CD4-positive, CD25-positive, alpha-beta regulatory T cell (primary cell): ENCODE results near the gene HECTD4. TPM values are rescaled to one million over a fixed set of nuclear protein-coding genes. Genes with fewer than 3 reads are reported as not detected.
"Not testable (repeated sequence)": the region's sequence is repeated elsewhere in the genome, so short reads cannot be mapped to it uniquely, and the experiment has no call there.

Experiments used
- ATAC-seq, 2 donors: fragments of 150-1000 bp; cut with Tn5 transposase; one replicate each; pipeline ENCODE4 v1.10.0; 2021; ENCODE audit warnings: low read depth in 2 of 2, moderate number of reproducible peaks in 2 of 2, moderate library complexity in 1 of 2
- DNase-seq, 3 donors: peaks; one replicate each; pipeline versions ENCODE4 v3.0.0 to v3.0.0-alpha.2; 2012 to 2022; ENCODE audit warnings: mixed read lengths in 1 of 3
- H3K27ac ChIP-seq: one replicate; pipeline ENCODE4 v1.7.0; 2013; ENCODE audit warnings: mild to moderate bottlenecking, low read length; ENCODE audit not compliant: insufficient read depth, poor library complexity, severe bottlenecking
- H3K27me3 ChIP-seq: one replicate; pipeline ENCODE4 v1.7.0; 2013; ENCODE audit warnings: low read length; ENCODE audit not compliant: control insufficient read depth, insufficient read depth
- H3K36me3 ChIP-seq: one replicate; pipeline ENCODE4 v1.7.0; 2013; ENCODE audit warnings: mild to moderate bottlenecking, low read length, moderate library complexity; ENCODE audit not compliant: control insufficient read depth, insufficient read depth
- H3K4me1 ChIP-seq: 2 replicates; pipeline ENCODE4 v1.7.0; 2013; ENCODE audit warnings: mild to moderate bottlenecking, low read length; ENCODE audit not compliant: insufficient read depth, control insufficient read depth, poor library complexity, severe bottlenecking
- H3K4me3 ChIP-seq: one replicate; pipeline ENCODE4 v1.7.0; 2013; ENCODE audit warnings: low read depth, mild to moderate bottlenecking, low read length, moderate library complexity
- H3K9me3 ChIP-seq, 2 experiments: 1 replicate in 1 of 2; 2 replicates in 1 of 2; pipeline ENCODE4 v1.7.0; 2013; ENCODE audit warnings: low read length in 2 of 2, mild to moderate bottlenecking in 1 of 2, moderate library complexity in 1 of 2; ENCODE audit not compliant: control insufficient read depth in 2 of 2
- H3K27ac Mint-ChIP-seq, 3 donors: one replicate each; pipeline ENCODE4 v1.8.0; 2020 to 2022; ENCODE audit warnings: mild to moderate bottlenecking in 3 of 3, mixed read lengths in 3 of 3, moderate library complexity in 2 of 3
- H3K27me3 Mint-ChIP-seq: one replicate; pipeline ENCODE4 v1.8.0; 2022; ENCODE audit warnings: mild to moderate bottlenecking, mixed read lengths
- H3K36me3 Mint-ChIP-seq: one replicate; pipeline ENCODE4 v1.8.0; 2020; ENCODE audit warnings: mixed read lengths
- H3K4me1 Mint-ChIP-seq, 4 donors: one replicate each; pipeline ENCODE4 v1.8.0; 2020 to 2022; ENCODE audit warnings: mixed read lengths in 4 of 4, mild to moderate bottlenecking in 1 of 4
- H3K4me3 Mint-ChIP-seq, 4 donors: one replicate each; pipeline ENCODE4 v1.8.0; 2020 to 2022; ENCODE audit warnings: mild to moderate bottlenecking in 4 of 4, mixed read lengths in 4 of 4, moderate library complexity in 3 of 4
- H3K9me3 Mint-ChIP-seq, 7 donors: one replicate each; pipeline ENCODE4 v1.8.0; 2020 to 2022; ENCODE audit warnings: mixed read lengths in 7 of 7, mild to moderate bottlenecking in 3 of 7, moderate library complexity in 2 of 7
- polyA plus RNA-seq, 4 donors: library from polyadenylated mRNA; unstranded; fragments of 300-500 nt; fragmentation: Illumina TruSeq; gene quantifications; one replicate each; pipeline ENCODE4 v1.2.3, GENCODE V29; 2021
- total RNA-seq: library from RNA; stranded (reverse); gene quantifications from one replicate; pipeline ENCODE4 v1.2.3, GENCODE V29; 2022

Gene HECTD4
- total and polyA plus RNA-seq, 5 donors from 2014 or later, result 2.1 to 59.3 (median 2.7) TPM

DNA sequence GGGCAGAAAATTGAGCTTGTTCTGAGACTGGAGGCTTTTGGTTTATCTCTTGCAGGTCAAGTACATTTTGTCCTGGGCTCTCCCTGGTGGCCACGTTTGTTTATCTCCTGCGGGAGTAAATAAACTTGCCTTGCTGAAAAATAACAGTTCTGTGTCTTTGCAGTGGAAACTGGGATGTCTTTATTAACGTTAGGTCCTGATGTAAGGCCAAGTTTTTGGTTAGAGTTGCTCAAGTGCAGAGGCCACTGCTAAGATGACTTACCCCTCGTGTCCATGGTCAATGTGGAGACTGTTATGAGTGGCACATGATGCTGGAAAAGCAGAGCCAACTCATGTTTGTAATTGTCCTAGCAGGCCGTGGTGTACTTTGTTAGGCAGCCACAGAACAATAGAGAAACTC, 40.3 kb upstream of the HECTD4 start:
- Mint-ChIP-seq H3K36me3 (no peaks in the 10 kb centered on the region), H3K4me3 (peak overlapping the region in 1 of 4 donors; percentile 45), H3K27me3 (no peaks in the 10 kb centered on the region), H3K9me3 (peaks cover 0 to 1% (median 0%) of the 10 kb centered on the region in 7 donors), H3K4me1 (peaks cover 13 to 70% (median 47%) of the 10 kb centered on the region in 4 donors), H3K27ac (peak overlapping the region in 2 of 3 donors; percentile 7 to 54)
- Histone ChIP-seq H3K27ac (no peak overlapping the region), H3K4me1 (peaks cover 35% of the 10 kb centered on the region), H3K36me3 (peaks cover 2% of the 10 kb centered on the region), H3K4me3 (no peak overlapping the region), H3K9me3 (no peaks in the 10 kb centered on the region), H3K27me3 (no peaks in the 10 kb centered on the region)
- ATAC-seq (no peak), DNase-seq (no peak)

DNA sequence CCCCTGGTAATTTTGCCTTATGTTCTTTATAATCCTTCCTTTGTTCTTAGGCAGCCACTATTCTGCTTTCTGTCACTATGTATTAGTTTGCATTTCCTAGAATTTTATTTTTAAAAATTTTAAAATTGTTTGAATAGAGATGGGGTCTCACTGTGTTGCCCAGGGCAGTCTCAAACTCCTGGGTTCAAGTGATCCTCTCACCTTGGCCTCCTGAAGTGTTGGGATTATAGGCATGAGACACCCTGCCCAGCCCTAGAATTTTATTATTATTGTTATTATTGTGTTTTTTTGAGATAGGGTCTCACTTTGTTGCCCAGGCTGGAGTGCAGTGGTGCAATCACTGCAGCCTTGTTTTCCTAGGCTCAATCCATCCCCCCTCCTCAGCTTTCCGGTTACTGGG, 39.1 kb upstream of the HECTD4 start:
- H3K9me3 Mint-ChIP-seq, result peaks cover 0 to 1% (median 0%) of the 10 kb centered on the region in 7 donors
- no peak for DNase-seq
- no peak overlapping the region for H3K4me3 ChIP-seq
- H3K27me3 Mint-ChIP-seq, result no peaks in the 10 kb centered on the region
- peaks cover 13 to 68% (median 49%) of the 10 kb centered on the region in 4 donors for H3K4me1 Mint-ChIP-seq
- no peaks in the 10 kb centered on the region for H3K9me3 ChIP-seq
- peak overlapping the region in 2 of 4 donors; percentile 74 to 98 for H3K4me3 Mint-ChIP-seq
- no peak for ATAC-seq
- no peaks in the 10 kb centered on the region for H3K36me3 ChIP-seq
- no peak overlapping the region for H3K27ac ChIP-seq
- no peak overlapping the region for H3K27ac Mint-ChIP-seq
- no peaks in the 10 kb centered on the region for H3K27me3 ChIP-seq
- H3K36me3 Mint-ChIP-seq, result no peaks in the 10 kb centered on the region
- peaks cover 36% of the 10 kb centered on the region for H3K4me1 ChIP-seq

DNA sequence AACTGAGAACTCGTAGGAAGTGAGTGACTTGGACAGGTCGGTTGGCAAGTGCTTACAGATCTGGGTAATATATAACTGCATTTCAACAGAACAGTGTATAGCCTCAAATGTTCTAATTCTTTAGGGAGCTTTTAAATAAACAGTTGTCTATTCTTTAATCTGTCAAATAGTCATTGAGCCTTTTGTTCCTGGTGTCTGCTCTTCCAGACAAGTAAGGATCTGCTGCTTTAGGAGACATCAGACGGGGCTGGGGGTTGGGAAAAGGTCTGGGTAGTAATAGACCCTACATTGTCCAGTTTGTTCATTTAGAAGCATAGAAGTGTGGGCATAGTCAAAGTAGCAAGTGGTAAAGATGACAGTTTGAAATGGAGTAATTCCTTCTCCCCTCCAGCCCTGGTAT, 38.5 kb upstream of the HECTD4 start:
- peak overlapping the region in 2 of 3 donors; percentile 70 to 94 for H3K27ac Mint-ChIP-seq
- H3K4me3 Mint-ChIP-seq, result peak overlapping the region; percentile 74 to 99 (median 94)
- no peak for DNase-seq
- Histone ChIP-seq H3K4me1 (peaks cover 36% of the 10 kb centered on the region), H3K36me3 (no peaks in the 10 kb centered on the region), H3K27ac (no peak overlapping the region), H3K27me3 (no peaks in the 10 kb centered on the region), H3K4me3 (peak overlapping the region; percentile 14), H3K9me3 (no peaks in the 10 kb centered on the region)
- ATAC-seq, result no peak
- H3K27me3 Mint-ChIP-seq, result no peaks in the 10 kb centered on the region
- peaks cover 0 to 1% (median 0%) of the 10 kb centered on the region in 7 donors for H3K9me3 Mint-ChIP-seq
- no peaks in the 10 kb centered on the region for H3K36me3 Mint-ChIP-seq
- H3K4me1 Mint-ChIP-seq, result peaks cover 13 to 62% (median 46%) of the 10 kb centered on the region in 4 donors

DNA sequence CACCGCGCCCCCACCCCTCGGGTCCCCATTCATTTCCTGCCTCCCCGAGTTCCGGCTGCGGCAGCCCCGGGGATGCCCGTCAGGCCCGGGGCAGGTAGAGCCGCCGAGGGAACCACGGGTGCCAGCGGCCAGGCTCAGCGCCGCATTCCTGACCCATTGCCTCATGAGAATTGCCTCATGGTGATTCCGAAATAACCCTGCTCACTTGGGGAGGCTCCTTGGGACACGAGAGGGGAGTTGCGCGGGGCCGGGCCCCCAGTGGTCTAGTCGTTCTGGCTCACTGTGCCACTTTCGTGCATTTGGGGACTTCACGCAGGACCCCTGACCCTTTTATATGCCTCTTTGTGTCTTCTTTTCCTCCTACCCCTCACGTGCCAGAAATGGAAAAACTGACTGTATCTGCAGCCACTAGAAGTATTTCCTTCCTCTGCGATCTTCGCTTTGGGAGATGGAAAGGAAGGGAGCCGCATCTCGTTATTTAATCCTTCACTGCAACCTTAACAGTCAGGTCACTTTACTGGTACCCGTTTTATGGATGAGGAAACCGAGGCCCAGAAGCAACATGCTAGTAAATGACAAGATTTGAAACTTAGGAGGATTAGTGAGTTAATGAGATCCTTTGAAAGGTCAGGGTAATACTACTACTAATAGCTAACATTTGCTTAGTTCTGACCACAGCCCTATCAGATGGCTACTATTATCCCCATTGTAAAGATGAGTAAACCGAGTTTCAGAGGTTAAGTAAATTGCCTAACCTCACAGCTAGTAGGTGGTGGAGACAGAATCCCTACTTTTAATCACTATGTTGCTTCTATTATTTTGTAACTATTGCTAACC, 37.3 kb upstream of the HECTD4 start:
- H3K27ac Mint-ChIP-seq, result peak overlapping the region; percentile 3 to 94 (median 93)
- Histone ChIP-seq H3K27me3 (no peaks in the 10 kb centered on the region), H3K9me3 (no peaks in the 10 kb centered on the region), H3K36me3 (no peaks in the 10 kb centered on the region), H3K27ac (peak overlapping the region; percentile 94), H3K4me1 (peaks cover 36% of the 10 kb centered on the region), H3K4me3 (peak overlapping the region; percentile 92)
- H3K9me3 Mint-ChIP-seq, result peaks cover 0 to 1% (median 0%) of the 10 kb centered on the region in 7 donors
- no peaks in the 10 kb centered on the region for H3K27me3 Mint-ChIP-seq
- no peaks in the 10 kb centered on the region for H3K36me3 Mint-ChIP-seq
- H3K4me3 Mint-ChIP-seq, result peak overlapping the region; percentile 88 to 99 (median 94)
- DNase-seq (peak in 1 of 3 donors; percentile 60), ATAC-seq (peak; percentile 54 to 56)
- H3K4me1 Mint-ChIP-seq, result peaks cover 13 to 54% (median 44%) of the 10 kb centered on the region in 4 donors

DNA sequence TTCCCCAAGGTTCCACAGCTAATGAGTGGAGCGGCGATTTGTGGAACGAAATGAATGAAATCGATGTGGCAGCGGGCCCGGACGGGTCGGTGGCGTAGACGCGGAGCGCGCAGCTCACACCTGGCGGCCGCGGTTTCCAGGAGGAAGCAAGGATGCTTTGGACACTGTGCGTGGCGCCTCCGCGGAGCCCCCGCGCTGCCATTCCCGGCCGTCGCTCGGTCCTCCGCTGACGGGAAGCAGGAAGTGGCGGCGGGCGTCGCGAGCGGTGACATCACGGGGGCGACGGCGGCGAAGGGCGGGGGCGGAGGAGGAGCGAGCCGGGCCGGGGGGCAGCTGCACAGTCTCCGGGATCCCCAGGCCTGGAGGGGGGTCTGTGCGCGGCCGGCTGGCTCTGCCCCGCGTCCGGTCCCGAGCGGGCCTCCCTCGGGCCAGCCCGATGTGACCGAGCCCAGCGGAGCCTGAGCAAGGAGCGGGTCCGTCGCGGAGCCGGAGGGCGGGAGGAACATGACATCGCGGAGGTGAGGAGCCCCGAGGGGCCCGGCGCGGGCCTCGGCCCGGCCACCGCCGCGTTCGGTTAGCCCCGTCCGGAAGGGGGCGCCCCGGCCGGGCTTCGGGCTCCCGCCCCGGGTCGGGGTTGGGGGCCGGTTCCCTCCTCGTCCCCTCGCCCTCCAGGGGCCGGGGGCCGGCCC, 36.5 kb upstream of the HECTD4 start, which contains the start of gene PTPN11:
Gene PTPN11, plus strand, starts transcription at position 340 of the 689 bp plus-strand sequence. Its CDS starts 165 bp downstream, at position 505.
- DNase-seq, result peak; percentile 86 to 92 (median 90)
- no peaks in the 10 kb centered on the region for H3K9me3 ChIP-seq
- Mint-ChIP-seq H3K36me3 (no peaks in the 10 kb centered on the region), H3K4me1 (peaks cover 17 to 46% (median 38%) of the 10 kb centered on the region in 4 donors), H3K9me3 (no peaks in the 10 kb centered on the region), H3K27ac (peak within 1 kb of the TSS; percentile 81 to 98 (median 97)), H3K27me3 (no peaks in the 10 kb centered on the region), H3K4me3 (peak within 1 kb of the TSS; percentile 91 to 100 (median 98))
- ATAC-seq, result peak; percentile 83 to 87
- H3K27ac ChIP-seq, result peak within 1 kb of the TSS; percentile 94
- H3K27me3 ChIP-seq, result no peaks in the 10 kb centered on the region
- H3K4me3 ChIP-seq, result peak within 1 kb of the TSS; percentile 92
- peaks cover 36% of the 10 kb centered on the region for H3K4me1 ChIP-seq
- no peaks in the 10 kb centered on the region for H3K36me3 ChIP-seq

DNA sequence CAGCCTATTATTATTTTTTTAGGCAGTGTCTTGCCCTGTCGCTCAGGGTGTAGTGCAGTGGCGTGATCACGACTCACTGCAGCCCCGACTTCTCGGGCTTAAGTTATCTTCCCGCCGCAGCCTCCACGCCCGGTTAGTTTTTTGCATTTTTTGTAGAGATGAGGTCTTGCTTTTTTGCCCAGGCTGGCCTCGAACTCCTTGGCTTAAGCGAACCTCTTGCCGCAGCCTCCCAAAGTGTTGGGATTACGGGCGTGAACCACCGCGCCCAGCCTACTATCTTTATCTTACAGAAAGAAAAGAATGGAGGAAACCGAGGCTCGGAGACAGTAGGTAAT, 36.0 kb upstream of the HECTD4 start:
- ATAC-seq (no peak), DNase-seq (no peak)
- peak overlapping the region; percentile 81 to 98 (median 97) for H3K27ac Mint-ChIP-seq
- H3K4me3 ChIP-seq, result peak overlapping the region; percentile 83
- H3K27me3 ChIP-seq, result no peaks in the 10 kb centered on the region
- H3K9me3 Mint-ChIP-seq, result no peaks in the 10 kb centered on the region
- no peaks in the 10 kb centered on the region for H3K36me3 ChIP-seq
- peaks cover 36% of the 10 kb centered on the region for H3K4me1 ChIP-seq
- H3K4me1 Mint-ChIP-seq, result peaks cover 18 to 43% (median 37%) of the 10 kb centered on the region in 4 donors
- H3K27ac ChIP-seq, result peak overlapping the region; percentile 94
- no peaks in the 10 kb centered on the region for H3K9me3 ChIP-seq
- no peaks in the 10 kb centered on the region for H3K36me3 Mint-ChIP-seq
- no peaks in the 10 kb centered on the region for H3K27me3 Mint-ChIP-seq
- H3K4me3 Mint-ChIP-seq, result peak overlapping the region; percentile 91 to 100 (median 98)

DNA sequence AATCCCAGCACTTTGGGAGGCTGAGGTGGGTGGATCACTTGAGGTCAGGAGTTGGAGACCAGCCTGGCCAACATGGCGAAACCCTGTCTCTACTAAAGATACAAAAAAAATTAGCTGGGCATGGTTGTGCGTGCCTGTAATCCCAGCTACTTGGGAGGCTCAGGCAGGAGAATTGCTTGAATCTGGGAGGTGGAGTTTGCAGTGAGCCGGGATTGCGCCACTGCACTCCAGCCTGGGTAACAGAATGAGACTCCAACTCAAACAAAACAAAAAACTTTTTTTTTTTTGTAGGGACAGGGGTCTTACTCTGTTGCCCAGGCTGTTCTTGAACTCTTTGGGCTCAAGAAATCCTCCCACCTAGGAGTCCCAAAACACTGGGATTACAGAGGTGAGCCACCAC, 33.2 kb upstream of the HECTD4 start:
- H3K27ac ChIP-seq, H3K4me3 ChIP-seq, H3K36me3 ChIP-seq, H3K27me3 ChIP-seq, DNase-seq, H3K9me3 ChIP-seq, H3K27ac Mint-ChIP-seq, ATAC-seq, H3K27me3 Mint-ChIP-seq, H3K36me3 Mint-ChIP-seq, H3K9me3 Mint-ChIP-seq: not testable (repeated sequence)
- Mint-ChIP-seq H3K4me1 (peaks cover 11 to 25% (median 18%) of the 10 kb centered on the region in 4 donors), H3K4me3 (peak overlapping the region in 2 of 4 donors; percentile 51 to 66)
- H3K4me1 ChIP-seq, result peaks cover 20% of the 10 kb centered on the region
